Erythroblast (primary cell): Measurements from ENCODE around the gene ARHGEF12.

Experiments
- DNase-seq, 2 experiments: peaks; one replicate each; lab custom pipeline; 2025; lab: John Stamatoyannopoulos, UW
- GATA1 ChIP-seq: IDR thresholded peaks from 2 replicates; pipeline ENCODE4 v1.6.1; 2011; ENCODE audit warnings: low read depth, mild to moderate bottlenecking, control low read depth, low read length, moderate library complexity
- POLR2A ChIP-seq: IDR thresholded peaks from 2 replicates; pipeline ENCODE4 v1.6.1; 2011; ENCODE audit warnings: mild to moderate bottlenecking, low read length

ARHGEF12 gene

GRCh38 chr11:120509346-120510053 lies 173.3 kb downstream of the ARHGEF12 start:
- peak in 1 of 2 experiments; percentile 6 for DNase-seq
- TF ChIP-seq POLR2A, result no peak
- TF ChIP-seq GATA1, result no peak

- TF ChIP-seq GATA1 (no peak), POLR2A (no peak)
- DNase-seq, result no peak
Measured at GRCh38 chr11:120510406-120511115, 174.3 kb downstream of the ARHGEF12 start.

GRCh38 chr11:120511116-120511819 lies 175.1 kb downstream of the ARHGEF12 start, which contains the start of gene GRIK4:
Gene GRIK4 (plus strand): TSS chr11:120511748. CDS start chr11:120660319, 148,571 bp downstream.
- DNase-seq, result peak; percentile 74 to 84
- TF ChIP-seq POLR2A (no peak), GATA1 (no peak)

DNA sequence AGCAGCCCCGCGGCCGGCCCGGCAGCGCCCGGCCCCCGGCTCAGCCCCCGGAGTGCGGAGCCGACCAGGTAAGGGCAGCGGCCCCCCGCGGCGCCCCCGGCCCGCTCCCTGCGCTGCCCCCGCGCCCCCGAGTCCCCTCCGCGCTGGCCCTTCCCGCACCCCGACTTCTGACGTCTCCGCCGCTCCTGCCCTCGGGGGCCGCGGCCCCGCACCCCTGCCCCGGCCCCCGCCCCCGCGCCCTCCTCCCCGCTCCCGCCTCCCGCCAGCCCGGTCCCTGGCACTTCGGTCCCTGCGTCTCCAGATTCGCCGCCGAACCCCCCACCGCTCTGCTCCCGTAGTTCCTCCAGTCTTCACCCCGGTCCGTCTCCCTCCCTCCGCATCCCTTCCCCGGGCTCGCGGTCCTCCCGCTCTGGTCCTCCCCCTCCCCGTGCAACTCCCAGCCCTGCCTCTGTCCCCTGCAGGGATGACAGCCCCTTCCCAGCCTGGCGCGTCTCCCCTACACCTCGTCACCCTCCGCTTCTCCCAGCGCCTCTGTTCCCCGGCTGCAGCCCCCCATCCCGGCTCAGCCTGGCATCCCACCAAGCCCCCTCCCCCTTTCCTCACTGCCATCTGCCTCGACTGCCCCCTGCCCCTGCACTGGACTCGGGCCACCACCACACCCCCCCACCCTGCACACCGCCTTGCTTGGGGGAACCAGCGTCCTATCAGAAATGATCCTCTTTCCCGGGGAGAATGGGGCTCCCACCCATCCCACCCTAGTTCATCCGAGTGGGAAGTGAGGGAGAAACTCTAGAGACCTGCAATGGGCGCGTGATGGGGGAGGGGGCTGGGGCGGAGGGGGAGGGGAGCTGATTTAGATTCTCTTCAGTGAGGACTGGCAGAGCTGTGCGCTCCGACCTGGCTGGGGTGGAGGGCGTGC lies 175.9 kb downstream of the ARHGEF12 start:
- DNase-seq, result no peak
- TF ChIP-seq POLR2A, result no peak
- TF ChIP-seq GATA1, result no peak

- TF ChIP-seq POLR2A (no peak), GATA1 (no peak)
- no peak for DNase-seq
Measured at GRCh38 chr11:120512739-120513435, 176.7 kb downstream of the ARHGEF12 start.

DNA sequence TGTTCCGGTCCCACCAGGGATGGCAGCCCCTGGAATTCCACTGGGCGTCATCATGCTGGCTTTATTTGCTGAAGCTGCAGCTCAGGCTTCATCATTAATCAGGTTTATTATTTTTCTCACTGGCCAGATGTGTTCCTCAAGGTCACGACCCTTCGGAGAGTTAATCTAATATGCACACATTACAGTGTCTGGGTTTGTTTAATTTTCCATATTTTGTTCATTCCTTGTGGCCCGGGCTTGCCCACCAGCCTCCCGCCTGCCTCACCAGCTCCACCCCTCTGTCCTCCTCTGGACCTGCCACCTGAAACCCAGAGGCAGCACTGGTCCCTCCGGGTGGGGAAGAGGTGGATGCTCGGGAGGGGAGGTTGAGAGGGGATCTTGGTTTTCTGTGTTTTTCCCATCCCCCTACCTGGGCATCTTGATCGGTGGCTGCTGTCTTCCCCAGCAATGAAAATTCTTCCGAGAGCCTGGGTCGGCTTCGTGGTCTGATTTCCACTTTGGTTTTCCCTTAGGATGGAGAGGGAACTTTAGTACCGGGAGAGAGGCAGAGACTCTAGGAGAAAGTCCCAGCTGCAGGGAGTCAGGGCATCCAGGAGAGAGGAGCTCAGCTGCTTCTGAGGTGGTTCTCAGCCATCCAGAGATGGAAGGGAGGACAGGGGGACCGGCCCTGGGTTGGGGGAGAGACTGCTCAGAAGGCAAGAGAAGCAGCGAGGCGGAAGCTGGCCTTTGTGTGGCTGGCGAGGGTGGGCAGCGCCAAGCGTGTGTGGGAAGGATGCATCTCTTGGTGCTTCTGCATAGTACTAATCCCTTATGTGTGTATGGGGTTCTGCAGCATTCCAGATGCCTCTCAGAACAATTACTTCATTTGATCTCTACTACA lies 177.5 kb downstream of the ARHGEF12 start:
- no peak for DNase-seq
- no peak for TF ChIP-seq GATA1
- no peak for TF ChIP-seq POLR2A

DNA sequence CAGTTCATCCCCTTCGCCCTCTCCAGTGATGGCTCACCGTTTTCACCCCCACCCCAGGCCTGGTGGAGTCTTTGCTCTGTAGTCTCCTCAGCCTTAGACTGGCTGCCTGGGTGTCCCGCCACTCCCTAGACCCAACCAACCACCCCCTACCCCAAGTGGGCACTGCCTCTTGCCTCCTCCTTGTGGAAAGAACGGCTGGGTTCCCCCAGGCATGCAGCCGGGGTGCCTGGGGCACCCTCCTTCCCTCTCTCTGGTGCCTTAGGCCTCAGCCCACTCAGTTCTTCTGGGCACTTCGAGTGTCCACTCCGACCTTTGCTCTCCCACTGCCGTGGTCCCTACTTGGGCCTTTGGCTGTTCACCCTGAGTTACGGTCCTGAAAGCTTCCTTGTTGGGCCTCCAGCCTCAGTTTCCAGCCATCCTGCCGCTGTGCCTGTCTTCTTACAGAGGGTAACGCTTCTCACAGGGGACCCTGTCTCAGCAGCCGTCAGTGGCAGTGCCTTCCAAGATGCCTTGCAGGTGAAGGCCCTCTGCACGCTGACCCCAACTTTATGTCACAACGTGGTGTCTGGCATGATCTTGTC lies 178.4 kb downstream of the ARHGEF12 start:
- TF ChIP-seq GATA1 (no peak), POLR2A (no peak)
- DNase-seq, result no peak

GRCh38 chr11:120515186-120515723 lies 179.0 kb downstream of the ARHGEF12 start:
- TF ChIP-seq POLR2A (no peak), GATA1 (no peak)
- no peak for DNase-seq

DNA sequence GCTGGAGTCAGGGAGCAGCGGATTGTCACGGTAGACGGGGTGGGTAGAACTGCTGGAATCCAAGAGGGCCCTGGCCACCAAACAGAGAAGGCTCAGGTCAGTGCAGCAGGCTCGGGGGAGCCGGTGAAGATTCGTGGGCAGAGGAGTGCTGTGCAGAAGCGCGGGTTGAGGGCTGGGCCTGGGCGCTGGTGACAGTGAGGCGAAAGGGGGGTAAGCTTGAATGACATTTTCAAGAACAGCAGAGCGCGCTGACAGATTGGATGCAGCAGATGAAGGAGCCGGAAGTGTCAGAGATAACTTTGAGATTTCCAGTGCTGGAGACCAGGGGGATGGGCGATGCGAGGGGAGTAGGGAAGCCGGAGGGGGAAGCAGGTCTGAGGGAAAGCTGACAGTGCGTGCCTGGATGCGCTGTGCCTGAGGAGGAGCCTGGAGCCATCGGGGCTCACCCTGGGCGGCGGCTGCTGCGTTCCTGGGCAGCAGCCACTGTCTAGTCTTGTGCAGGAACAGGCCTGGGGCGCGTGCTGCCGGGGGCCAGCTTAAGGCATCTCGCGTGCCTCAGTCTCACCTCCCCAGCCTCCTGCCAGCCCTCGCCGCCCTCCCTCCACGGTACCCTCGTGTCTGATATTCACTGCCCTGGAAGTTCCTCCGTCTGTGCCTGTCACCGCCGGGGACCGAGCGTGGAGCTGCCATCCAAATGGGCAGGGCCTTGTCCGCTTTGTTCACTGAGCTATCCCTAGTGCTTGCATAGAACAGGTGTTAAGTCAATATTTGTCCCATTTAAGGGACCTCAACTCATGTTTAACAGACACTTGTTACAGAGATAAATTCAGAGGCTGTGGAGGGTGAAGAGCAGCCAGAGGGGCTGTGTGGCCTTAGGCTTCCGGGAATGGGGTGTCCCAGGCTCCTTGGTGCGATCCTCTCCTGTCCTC lies 180.5 kb downstream of the ARHGEF12 start:
- no peak for DNase-seq
- TF ChIP-seq POLR2A (no peak), GATA1 (no peak)

DNA sequence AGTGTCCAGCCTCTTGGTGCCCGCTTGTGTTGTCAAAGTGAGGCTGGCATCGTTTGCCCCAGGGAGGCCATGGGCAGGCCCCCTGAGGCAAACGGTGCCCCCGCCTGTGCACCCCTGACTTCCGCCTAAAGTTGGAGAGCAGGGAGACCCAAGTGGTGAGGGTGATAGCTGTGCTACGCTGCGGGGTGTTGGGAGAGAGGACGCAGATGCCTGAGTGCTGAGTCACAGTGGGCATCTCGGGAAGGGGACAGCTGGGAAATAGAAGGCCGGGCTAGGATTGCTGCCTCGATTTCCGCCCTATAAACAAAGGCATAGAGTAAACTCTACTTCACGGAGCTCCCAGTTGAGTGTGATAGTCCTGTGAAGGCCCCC lies 181.2 kb downstream of the ARHGEF12 start:
- DNase-seq, result no peak
- no peak for TF ChIP-seq GATA1
- TF ChIP-seq POLR2A, result no peak
